ENCODE data around the gene CAPN10.

CAPN10 gene

DNA sequence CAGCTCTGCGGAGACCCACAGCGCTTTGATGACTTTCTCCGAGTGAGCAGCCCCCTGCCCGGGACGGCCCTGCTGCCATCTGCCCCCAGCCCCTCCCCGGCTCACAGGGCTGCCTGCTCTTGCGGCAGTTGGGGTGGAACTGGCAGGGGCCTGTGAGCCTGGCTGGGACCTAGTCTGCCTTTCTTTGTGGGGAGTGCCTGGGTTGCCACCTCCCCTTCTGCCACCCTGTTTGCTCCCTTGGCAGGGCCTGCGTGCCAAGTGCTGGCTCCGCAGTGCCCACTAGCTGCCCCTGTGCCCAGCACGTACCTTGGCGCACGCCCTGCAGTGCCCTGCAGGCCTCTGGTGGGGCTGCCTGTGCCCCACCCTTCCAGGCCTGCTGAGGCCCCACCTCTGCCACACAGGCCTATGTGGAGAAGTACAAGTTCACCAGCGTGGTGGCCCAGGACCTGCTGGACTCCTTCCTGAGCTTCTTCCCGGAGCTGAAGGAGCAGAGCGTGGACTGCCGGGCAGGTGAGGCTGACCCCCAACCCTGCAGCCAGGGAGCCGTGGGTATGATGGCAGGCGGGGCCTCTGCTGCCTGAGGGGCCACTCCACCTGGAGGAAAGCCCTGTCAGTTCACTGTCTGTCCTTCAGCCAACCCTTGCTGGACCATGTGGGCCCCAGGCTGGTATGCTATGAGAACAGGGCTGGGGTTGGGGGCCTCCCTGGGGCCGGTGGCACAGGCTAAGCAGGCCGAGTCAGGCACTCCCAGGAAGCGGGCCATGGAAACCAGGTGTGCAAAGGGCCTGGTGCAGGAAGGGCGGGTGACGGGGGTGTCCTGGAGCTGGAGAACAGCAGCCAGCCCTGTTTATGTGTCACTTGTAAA, 11.2 kb upstream of the CAPN10 start:
- DNase-seq, result no peak

DNA sequence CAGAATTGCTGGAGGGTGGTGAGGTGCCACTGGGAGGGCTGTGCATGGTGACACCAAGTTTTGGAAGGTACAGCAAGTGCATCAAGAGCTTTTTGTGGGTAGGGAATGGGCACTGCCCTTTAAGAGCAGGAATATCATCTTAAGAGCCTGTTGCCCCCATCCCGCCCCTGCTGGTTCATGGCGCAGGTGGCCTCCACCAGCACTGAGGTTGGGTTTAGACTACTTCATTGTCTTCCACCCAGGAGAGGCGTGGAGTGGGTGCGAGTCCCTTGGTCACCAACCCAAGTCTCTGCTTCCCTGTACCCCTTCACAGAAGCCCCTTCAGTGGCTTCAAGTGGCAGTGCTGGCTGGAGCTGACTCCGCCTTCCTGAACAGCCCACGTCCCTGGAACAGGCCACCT, 10.5 kb upstream of the CAPN10 start:
- DNase-seq, result no peak

DNA sequence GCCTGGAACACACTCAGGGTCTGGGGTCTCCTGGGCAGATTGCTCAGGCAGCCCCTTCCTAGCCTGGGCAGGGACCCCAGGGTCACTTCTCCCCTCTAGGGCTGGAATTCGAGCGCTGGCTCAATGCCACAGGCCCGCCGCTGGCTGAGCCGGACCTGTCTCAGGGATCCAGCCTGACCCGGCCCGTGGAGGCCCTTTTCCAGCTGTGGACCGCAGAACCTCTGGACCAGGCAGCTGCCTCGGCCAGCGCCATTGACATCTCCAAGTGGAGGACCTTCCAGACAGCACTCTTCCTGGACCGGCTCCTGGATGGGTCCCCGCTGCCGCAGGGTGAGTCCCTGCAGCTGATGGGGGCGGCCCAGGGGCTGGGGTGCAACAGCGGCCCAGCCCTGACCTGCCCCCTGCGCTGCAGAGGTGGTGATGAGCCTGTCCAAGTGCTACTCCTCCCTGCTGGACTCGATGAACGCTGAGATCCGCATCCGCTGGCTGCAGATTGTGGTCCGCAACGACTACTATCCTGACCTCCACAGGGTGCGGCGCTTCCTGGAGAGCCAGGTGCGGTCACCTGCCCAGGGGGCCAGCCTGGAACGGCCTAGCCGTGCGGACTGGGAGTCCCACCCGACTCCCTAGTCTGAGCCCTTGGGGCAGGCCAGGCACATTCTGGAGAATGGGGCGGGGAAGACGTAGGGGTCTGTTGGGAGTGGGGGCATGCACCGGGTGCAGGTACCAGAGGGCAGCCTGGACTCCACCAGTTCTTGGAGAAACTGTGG, 9.9 kb upstream of the CAPN10 start:
- DNase-seq, result no peak

DNA sequence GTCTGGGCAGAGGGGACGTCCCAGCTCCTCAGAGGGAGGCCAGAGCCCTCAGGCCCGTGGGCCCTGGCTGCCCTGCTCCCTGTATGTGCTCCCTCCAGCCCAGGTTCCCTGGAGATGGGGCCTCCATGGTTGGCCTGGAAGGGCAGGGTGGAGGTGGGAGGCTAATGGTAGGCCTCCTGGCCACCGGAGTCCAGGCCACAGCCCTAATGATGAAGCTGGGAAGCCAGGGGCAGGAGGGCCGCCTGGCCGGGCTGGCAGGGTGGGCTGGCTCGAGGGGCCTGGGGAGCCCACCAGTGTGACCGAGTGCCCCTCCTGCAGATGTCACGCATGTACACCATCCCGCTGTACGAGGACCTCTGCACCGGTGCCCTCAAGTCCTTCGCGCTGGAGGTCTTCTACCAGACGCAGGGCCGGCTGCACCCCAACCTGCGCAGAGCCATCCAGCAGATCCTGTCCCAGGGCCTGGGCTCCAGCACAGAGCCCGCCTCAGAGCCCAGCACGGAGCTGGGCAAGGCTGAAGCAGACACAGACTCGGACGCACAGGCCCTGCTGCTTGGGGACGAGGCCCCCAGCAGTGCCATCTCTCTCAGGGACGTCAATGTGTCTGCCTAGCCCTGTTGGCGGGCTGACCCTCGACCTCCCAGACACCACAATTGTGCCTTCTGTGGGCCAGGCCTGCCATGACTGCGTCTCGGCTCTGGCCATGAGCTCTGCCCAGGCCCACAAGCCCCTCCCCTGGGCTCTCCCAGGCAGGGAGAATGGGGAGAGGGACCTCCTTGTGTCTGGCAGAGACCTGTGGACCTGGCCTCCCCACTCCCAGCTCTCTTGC, 9.0 kb upstream of the CAPN10 start:
- DNase-seq, result no peak

DNA sequence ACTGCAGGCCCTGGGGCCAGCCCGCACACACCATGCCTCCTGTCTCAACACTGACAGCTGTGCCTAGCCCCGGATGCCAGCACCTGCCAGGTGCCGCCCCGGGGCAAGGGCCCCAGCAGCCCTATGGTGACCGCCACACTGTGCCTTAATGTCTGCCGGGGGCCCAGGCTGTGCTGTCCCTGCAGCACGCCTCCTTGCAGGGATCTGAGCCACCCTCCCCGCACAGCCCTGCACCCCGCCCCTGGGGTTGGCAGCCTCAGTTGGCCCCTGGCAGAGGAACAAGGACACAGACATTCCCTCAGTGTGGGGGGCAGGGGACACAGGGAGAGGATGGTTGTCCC, 8.5 kb upstream of the CAPN10 start:
- no peak for DNase-seq

DNA sequence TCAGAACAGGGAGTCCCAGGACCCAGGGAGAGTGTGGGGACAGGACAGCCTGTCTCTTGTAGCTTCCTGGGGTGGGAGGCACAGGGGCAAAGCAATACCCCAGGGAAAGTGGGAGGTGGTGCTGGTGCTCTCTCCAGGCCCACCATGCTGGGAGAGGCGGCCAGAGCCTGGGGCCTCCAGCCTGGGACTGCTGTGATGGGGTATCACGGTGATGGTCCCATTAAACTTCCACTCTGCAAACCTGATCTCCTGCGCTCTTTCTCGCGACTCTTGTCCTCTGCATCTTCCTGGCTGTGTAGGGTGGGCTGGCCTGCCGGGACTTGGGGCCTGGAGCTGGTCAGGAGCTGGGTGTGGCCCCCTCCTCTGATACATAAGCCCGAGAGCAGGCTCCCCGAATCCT, 8.0 kb upstream of the CAPN10 start:
- no peak for DNase-seq

DNA sequence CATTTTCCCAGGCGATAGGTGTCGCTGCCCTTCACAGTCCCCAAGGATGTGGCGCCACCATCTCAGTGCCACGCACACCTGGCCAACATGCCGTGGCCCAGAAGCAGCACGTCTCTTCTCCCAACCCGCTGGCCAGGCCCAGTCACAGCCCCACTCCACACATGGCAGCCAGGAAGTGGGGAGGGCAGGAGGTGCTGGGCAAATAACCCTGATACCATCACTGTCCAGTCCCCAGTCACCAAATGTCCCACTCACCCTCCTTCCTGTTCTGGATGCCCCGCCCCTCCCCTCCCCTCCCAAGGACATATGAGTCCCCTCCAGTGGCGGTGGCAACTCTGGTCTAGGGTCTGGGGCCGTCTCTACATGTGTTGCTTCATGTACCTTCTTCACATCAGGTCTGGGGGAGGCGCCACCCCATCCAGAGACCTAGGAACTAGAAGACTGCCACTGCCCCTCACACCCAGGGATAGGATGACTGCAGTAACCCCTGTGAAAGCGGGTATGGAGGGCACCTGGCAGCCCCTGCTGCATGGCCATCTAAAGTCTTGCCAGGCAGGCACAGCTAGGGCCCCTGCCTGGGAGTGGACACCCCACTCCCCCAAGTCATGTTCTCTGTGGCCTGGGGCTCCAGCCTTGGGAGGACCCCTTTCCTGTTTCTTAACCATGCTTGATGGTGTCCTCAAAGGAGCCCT, 7.3 kb upstream of the CAPN10 start:
- DNase-seq, result no peak

DNA sequence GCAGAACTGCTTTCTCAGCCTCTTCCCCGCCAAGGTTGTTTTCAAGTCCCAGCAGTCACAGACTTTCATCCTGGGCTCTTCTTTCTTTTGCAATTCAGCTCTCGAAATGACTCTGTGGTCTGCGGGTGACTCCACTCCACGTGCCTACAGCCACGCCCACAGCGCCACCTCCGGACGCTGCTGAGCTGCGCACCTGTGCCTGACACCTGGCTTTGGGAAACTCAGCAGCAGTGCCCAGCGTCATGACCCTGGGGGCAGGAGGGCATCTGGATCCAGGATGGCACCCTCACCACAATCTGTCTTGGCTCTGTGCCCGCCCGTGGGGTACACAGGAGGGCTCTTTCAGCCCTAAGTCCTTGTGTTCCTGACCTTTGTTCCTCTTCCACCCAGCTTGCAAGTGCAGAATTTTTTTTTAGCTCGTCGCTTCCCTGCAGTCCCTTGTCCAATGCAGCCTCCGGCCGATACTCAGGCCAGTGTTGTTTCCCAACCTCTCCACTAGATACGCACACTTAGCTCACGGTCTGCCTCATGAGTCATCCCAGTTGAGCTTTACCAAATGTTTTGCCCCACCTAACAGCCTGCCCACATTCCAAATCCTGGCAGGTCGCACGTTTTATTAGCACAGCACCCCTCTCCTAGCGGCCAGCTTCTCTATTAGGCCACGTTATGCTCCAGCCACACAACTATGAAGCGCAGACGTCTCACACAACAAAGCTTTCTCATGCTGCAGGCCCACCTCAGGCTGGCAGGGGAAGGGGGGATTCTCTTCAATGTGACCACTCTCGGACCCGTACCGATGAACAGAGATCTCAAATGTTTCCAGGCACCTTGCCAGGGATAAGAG, 6.5 kb upstream of the CAPN10 start:
- peak; percentile 76 for DNase-seq

DNA sequence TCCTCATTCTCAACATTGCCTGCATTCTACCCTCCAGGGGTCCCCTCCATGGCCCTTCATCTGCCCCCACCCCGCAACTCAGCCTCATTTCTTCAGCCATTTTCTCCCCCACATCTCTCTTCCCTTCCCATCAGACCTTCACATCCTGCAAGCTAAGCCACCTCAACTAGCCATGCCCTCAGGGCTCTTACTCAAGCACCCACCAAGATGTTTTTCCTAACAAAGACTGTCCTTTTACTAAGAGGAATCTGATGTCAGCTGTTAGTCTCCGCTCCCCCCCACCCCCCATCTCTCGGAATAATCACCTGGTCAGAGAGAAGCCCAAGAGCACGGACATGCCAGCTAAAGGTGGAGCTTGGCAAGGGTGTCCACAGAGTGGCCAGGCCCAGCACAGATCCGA, 4.7 kb upstream of the CAPN10 start:
- no peak for DNase-seq

DNA sequence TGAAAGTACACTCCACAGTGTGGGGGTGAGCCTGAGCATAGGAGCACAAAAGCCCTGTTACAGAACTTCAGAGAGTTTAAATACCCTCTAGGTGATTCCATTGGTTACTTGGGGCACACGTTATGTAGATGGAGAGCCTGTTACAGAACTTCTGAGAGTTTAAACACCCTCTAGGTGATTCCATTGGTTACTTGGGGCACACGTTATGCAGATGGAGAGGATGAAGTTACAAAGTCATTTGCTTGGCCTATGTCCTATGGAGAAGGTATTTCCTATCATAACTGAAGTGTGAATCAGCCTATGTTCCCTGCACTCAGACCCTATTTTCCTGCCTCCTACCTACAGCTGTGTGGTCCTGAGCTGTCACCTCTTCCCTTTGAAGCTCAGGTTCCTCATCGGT, 3.8 kb upstream of the CAPN10 start:
- no peak for DNase-seq

DNA sequence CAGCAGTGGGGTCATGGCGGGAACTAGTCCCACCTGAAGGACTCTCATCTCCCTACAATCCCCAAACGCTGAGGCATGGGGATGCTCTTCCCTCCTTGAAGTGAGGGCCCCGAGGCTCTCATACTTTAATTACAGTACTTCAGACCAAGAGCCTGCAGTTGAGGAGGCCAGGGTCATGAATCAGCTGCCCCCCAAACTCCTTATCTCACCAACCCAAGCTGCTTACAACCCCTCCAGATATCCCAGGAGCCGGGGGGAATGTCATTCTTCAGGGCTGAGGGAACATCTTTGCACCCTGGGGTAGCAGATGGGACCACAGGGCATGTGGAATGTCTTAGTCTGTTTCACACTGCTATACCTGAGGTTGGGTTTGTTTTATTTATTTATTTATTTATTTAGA, 2.8 kb upstream of the CAPN10 start:
- DNase-seq, result no peak

DNA sequence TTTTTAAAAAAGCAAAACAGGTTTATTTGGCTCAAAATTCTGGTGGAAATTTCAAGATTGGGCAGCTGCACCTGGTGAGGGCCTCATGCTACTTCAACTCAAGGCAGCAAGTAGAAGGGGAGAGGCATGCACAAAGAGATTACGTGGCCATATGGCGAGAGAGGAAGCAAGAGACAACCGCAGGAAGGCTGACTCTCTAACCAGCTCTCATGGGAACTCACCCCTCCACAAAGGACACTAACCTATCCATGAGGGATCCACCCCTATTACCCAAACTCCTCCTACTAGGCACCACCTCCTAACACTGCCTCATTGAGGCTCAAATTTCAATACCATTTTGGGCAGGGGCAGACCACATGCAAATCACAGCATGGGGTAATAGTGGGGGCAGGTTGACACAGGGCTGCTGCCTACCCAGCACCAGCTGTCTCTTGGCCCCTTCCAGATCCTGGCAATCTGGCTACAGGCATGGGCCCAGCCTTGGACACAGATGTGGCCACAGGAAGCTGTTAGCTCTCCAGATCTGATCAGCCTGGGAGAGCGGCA, 2.0 kb upstream of the CAPN10 start:
- no peak for DNase-seq

DNA sequence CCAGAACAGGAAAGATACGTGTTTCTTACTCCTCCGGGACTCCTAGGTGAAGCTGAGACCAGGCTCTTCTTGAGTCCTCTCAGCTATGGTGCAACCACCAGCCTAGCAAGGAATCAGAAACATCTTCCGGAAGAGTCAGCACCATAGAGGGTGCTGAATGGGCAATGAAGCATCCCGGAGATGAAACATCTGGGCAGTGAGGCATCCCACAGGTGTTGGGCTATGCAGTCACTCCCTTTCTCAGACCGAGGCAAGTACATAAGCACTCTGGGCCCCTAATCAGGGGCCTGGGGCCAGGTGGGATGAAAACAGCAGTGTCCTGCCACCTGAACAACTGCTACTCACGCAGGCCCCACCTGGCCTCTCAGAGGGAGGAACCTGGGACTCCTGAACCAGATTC, 1.4 kb upstream of the CAPN10 start:
- DNase-seq, result no peak

DNA sequence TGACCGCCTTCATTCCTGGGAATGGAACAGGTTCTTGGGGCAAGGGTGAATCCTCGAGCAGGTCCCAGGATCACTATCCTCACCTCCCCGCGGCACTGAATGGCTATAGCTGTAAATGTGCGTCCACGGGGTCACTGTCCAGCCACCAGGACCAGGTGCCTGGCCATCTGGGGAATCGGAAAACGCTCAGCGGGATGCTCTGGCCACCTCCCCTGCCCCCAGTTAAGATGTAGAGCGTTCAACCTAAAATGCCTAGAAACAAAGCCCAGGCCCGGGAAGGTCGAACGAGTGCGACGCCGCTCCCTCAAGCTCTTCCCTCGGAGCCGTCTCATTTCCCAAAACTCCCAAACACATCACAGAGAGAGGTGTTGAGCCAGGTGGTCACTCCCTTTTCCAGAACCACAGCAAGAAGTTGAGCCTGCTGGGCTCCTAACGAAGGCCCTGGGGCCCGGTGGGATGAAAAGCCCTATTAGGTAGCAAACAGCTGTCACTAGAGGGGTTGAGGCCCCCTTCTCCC, 795 bp upstream of the CAPN10 start:
- no peak for DNase-seq

DNA sequence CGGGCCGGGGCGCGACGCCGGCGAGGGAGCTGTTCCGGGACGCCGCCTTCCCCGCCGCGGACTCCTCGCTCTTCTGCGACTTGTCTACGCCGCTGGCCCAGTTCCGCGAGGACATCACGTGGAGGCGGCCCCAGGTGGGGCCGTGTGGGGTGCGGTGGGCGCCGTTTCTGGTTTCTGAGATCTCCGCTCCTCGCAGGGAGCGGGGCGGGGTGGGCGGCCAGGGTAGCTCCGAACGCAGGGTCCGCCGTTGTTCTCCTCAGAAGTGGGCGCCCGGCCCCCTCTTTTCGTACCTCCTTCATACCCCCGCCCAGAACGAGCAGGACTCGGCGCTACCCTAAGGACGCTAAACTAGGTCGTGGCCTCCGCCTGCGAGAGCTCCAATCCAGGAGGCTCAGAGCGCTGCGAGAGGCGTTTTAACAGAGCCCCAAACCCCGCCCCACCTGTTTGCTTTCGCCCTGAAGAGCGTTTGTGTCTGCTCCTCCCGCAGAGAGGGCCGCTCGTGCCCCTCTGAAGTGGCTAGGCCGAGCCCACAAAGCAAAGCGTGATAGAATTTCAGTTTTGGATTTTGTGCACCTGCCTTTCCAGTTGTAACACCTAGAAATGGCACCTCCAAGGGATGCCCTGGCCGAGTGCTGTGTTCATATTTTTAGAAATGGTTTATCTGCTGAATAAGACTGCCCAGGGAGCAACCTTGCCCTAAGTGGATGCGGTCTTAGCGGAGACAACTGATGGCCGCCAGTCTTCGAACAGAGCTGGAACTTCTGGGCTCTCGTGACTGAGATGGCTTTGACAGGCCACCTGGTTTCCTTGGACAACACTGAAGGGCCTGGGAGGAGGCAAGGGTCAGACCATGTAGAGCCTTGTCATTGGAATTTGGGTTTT, 626 bp downstream of the CAPN10 start:
- peak; percentile 55 to 56 for DNase-seq

DNA sequence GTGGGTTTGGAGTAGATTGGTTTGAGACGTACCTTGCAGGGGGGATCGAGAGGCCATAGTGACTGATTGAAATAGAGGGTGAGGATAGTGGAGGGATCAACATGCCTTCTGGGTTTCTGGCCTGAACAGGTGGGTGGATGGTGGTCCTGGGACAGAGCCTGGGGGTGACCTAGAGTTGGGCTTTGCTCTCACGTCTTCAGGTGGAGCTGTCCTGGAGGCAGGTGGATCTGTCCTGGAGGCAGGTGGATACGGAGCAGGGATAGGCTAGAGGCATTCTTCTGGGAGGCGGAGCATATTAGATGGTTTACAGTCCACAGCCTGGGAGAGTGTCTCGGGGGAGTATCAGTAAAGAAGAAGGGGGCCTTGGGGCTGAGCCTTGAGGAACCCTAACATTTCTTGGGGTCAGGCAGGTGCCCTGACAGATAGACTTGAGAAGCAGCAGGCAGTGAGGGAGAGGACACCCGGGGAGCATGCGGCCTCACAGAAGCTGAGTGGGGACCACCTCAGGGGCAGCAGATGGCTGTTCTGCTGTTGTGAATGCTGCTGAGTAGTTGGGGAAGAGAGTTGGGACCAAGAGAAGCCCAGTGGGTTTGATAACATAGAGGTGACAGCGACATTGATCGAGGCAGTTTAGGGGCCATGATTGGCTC, 1.6 kb downstream of the CAPN10 start:
- DNase-seq, result no peak

DNA sequence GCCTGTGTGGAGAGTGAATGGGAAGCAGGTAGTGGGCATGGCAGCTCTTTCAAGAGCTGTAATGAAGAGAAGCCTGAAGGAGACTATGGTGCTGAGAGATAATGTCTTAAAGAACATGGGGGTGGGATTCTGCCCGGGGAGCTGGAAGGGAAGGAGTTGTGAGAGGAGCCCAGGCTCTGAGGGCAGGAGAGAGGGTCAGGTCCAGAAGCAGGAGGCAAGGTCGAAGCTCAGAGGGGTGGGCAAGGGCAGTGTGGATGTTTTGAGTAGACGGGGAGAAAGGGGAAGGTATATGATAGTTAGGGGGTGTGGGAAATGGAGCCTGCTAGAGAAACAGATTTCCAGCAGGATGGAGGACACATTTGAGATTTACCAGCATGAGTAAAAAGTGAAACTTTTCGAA, 2.1 kb downstream of the CAPN10 start:
- no peak for DNase-seq

DNA sequence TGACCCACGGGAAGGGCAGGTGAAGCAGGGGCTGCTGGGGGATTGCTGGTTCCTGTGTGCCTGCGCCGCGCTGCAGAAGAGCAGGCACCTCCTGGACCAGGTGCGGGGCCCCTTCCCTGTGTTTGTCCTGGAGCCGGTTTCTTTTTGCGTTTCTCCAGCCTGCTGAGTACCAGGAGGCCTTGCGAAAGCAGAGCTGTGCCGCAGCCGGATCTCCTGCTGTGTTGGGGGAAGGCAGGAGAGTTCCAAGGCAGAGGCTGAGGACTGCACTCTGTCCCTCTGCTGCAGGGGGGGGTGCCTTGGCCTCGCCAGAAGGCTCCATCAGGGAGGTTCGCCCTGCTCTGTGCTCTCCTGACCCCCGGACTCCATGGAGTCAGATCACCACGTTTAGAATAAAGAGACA, 2.8 kb downstream of the CAPN10 start:
- no peak for DNase-seq

DNA sequence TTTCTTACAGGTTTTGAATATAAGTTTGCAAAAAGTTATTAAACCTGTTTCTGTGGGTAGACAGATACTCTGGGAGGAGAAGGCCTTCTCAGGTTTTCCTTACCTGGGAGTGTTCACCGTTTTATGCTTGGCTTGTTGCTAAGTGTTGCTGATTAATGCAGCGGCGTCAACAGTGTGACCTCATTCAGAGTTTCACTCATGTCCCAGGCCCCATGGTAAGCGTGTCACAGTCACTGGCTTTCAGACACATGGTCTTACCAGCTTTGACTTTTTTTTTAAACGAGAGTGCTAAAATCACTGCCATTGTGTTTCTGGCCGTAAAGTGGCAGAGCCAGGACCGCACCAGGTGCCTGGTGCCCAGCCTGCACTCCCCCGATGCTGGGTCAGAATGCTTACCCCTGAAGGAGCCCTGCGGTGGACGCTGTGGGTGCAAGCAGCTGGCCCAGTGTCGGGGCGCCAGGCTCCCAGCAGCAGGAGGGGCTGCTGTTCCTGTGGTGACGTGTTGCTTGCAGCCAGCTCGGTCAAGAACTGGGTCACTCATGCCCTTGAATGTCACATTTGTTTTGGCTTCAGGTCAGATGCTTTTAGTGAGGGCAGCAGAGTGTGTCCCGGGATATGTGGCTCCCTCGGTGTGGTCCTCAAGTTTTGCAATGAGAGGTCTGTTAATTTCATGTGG, 3.5 kb downstream of the CAPN10 start:
- DNase-seq, result no peak
